H1 (cell line): ENCODE measurements around the gene GPR39. TPM values are rescaled to one million over a fixed set of nuclear protein-coding genes. Genes with fewer than 3 reads are reported as not detected.
A peak's percentile ranks its signal among the peaks of the same experiment; 100 is the strongest.

Experiments
- CTCF ChIA-PET: fragments of 300-600 bp; sonication (Branson Sonifier 250); formaldehyde crosslinking; loops from one replicate; lab custom pipeline; 2021; ENCODE audit not compliant: partially characterized antibody; lab: Charles Lee
- POLR2A ChIA-PET: fragments of 300-600 bp; sonication (Branson Sonifier 250); formaldehyde crosslinking; loops from one replicate; lab custom pipeline; 2021; ENCODE audit warnings: inconsistent platforms; ENCODE audit not compliant: partially characterized antibody; lab: Charles Lee
- DNase-seq, 2 experiments: peaks; one replicate each; pipeline versions ENCODE4 v3.0.0 to v3.0.0-alpha.2; 2010 to 2022; ENCODE audit warnings: low spot score in 2 of 2, low read depth in 1 of 2, mixed read lengths in 1 of 2
- FAIRE-seq: peaks from 2 replicates; lab custom pipeline; 2011; peaks lifted over from hg19 to GRCh38; lab: Jason Lieb, UNC
- H2AFZ ChIP-seq: 2 replicates; pipeline ENCODE4 v1.8.1; 2012; ENCODE audit warnings: low read length, inconsistent platforms
- H2AK5ac ChIP-seq: 2 replicates; pipeline ENCODE4 v1.6.1; 2013; ENCODE audit warnings: low read depth, low read length
- H2BK120ac ChIP-seq: replicated peaks from 2 replicates; pipeline ENCODE3; 2013; ENCODE audit warnings: low read depth, low read length, inconsistent platforms
- H2BK12ac ChIP-seq: 2 replicates; pipeline ENCODE4 v1.6.1; 2013; ENCODE audit warnings: low read depth, low read length
- H2BK15ac ChIP-seq: 2 replicates; pipeline ENCODE4 v1.6.1; 2013; ENCODE audit warnings: low read length
- H2BK20ac ChIP-seq: 2 replicates; pipeline ENCODE4 v1.6.1; 2013; ENCODE audit warnings: low read length
- H2BK5ac ChIP-seq: 2 replicates; pipeline ENCODE4 v1.6.1; 2013; ENCODE audit warnings: low read depth, low read length
- H3K14ac ChIP-seq: 2 replicates; pipeline ENCODE4 v1.6.1; 2013; ENCODE audit warnings: inconsistent platforms; ENCODE audit not compliant: insufficient read length
- H3K18ac ChIP-seq: 2 replicates; pipeline ENCODE4 v1.6.1; 2013; ENCODE audit warnings: low read length; ENCODE audit errors: extremely low read depth
- H3K23ac ChIP-seq: 2 replicates; pipeline ENCODE4 v1.6.1; 2013; ENCODE audit warnings: inconsistent platforms; ENCODE audit not compliant: insufficient read length
- H3K23me2 ChIP-seq: 2 replicates; pipeline ENCODE4 v1.6.1; 2013; ENCODE audit warnings: low read depth, low read length
- H3K27ac ChIP-seq: 2 replicates; pipeline ENCODE4 v1.6.1; 2011; ENCODE audit warnings: low read depth, low read length, inconsistent platforms
- H3K27me3 ChIP-seq, 4 experiments: replicated peaks in 1 of 4; 1 replicate in 1 of 4; 2 replicates in 3 of 4; pipeline versions ENCODE4 v1.6.1 to v1.8.1; 2011 to 2013; ENCODE audit warnings: low read length in 3 of 4, mild to moderate bottlenecking in 3 of 4, inconsistent platforms in 2 of 4, mixed read lengths in 2 of 4, moderate library complexity in 1 of 4; ENCODE audit not compliant: control insufficient read depth in 3 of 4, insufficient read depth in 3 of 4; ENCODE audit errors: extremely low read depth in 1 of 4
- H3K36me3 ChIP-seq, 4 experiments: 2 replicates each; pipeline versions ENCODE4 v1.6.1 to v1.8.1; 2011 to 2013; ENCODE audit warnings: mild to moderate bottlenecking in 4 of 4, low read length in 3 of 4, moderate library complexity in 2 of 4, control low read depth in 1 of 4, inconsistent platforms in 1 of 4; ENCODE audit not compliant: insufficient read depth in 4 of 4, control insufficient read depth in 2 of 4
- H3K4ac ChIP-seq: replicated peaks from 2 replicates; pipeline ENCODE3; 2013; ENCODE audit warnings: low read length, low read depth, mixed read lengths, inconsistent platforms; ENCODE audit not compliant: insufficient read length
- H3K4me1 ChIP-seq, 4 experiments: replicated peaks in 1 of 4; 1 replicate in 1 of 4; 2 replicates in 3 of 4; pipeline versions ENCODE4 v1.6.1 to v1.8.1; 2011 to 2013; ENCODE audit warnings: low read length in 3 of 4, inconsistent platforms in 2 of 4, mixed read lengths in 1 of 4; ENCODE audit not compliant: insufficient read depth in 4 of 4, control insufficient read depth in 3 of 4
- H3K4me2 ChIP-seq, 2 experiments: 2 replicates each; pipeline versions ENCODE4 v1.6.1 to v1.8.1; 2011 to 2013; ENCODE audit warnings: low read depth in 2 of 2, low read length in 2 of 2, control low read depth in 1 of 2, inconsistent platforms in 1 of 2, mild to moderate bottlenecking in 1 of 2; ENCODE audit not compliant: insufficient read depth in 1 of 2
- H3K4me3 ChIP-seq, 4 experiments: fragments of 200-600, 300-600 bp in 1 of 4; sonication (generic), shearing (Covaris generic), sonication (Bioruptor Twin) in 1 of 4; 2 replicates each; pipeline versions ENCODE4 v1.5.1 to v1.8.1; 2011 to 2016; ENCODE audit warnings: low read length in 4 of 4, low read depth in 3 of 4, control low read depth in 2 of 4, inconsistent platforms in 2 of 4, mild to moderate bottlenecking in 2 of 4, mixed read lengths in 1 of 4, moderate library complexity in 1 of 4; ENCODE audit not compliant: insufficient read depth in 2 of 4; ENCODE audit errors: extremely low read depth in 1 of 4
- H3K56ac ChIP-seq: replicated peaks from 2 replicates; pipeline ENCODE3; 2013; ENCODE audit warnings: low read depth, mild to moderate bottlenecking, mixed read lengths, low read length, inconsistent platforms; ENCODE audit not compliant: insufficient read length
- H3K79me1 ChIP-seq: 2 replicates; pipeline ENCODE4 v1.6.1; 2013; ENCODE audit warnings: low read depth, low read length, control low read depth
- H3K79me2 ChIP-seq, 2 experiments: 2 replicates each; pipeline versions ENCODE4 v1.6.1 to v1.8.1; 2012 to 2013; ENCODE audit warnings: low read length in 2 of 2, mild to moderate bottlenecking in 2 of 2, inconsistent platforms in 1 of 2; ENCODE audit not compliant: insufficient read depth in 2 of 2, control insufficient read depth in 1 of 2
- H3K9ac ChIP-seq, 4 experiments: replicated peaks in 1 of 4; 1 replicate in 1 of 4; 2 replicates in 3 of 4; pipeline versions ENCODE4 v1.6.1 to v1.8.1; 2011 to 2013; ENCODE audit warnings: low read depth in 3 of 4, low read length in 3 of 4, control low read depth in 2 of 4, mild to moderate bottlenecking in 2 of 4, moderate library complexity in 2 of 4, inconsistent platforms in 1 of 4; ENCODE audit errors: extremely low read depth in 1 of 4
- H3K9me3 ChIP-seq, 2 experiments: 2 replicates each; pipeline versions ENCODE4 v1.6.1 to v1.8.1; 2012 to 2013; ENCODE audit warnings: mild to moderate bottlenecking in 2 of 2, moderate library complexity in 2 of 2, control low read depth in 1 of 2, inconsistent platforms in 1 of 2, low read depth in 1 of 2, low read length in 1 of 2, mixed read lengths in 1 of 2; ENCODE audit not compliant: insufficient read depth in 2 of 2
- H4K20me1 ChIP-seq, 2 experiments: replicated peaks in 1 of 2; 2 replicates each; pipeline versions ENCODE3 to v1.8.1; 2011 to 2013; ENCODE audit warnings: inconsistent platforms in 2 of 2, low read length in 2 of 2, mild to moderate bottlenecking in 1 of 2; ENCODE audit not compliant: insufficient read depth in 2 of 2, control insufficient read depth in 1 of 2
- H4K5ac ChIP-seq: 2 replicates; pipeline ENCODE4 v1.6.1; 2013; ENCODE audit warnings: low read length, low read depth, mixed read lengths, inconsistent platforms; ENCODE audit not compliant: insufficient read length
- H4K8ac ChIP-seq: 2 replicates; pipeline ENCODE4 v1.8.0; 2013; ENCODE audit warnings: mild to moderate bottlenecking, moderate library complexity, low read length, inconsistent platforms; ENCODE audit not compliant: insufficient read depth; ENCODE audit errors: extremely low read depth
- H4K91ac ChIP-seq: replicated peaks from 2 replicates; pipeline ENCODE3; 2013; ENCODE audit warnings: low read length, mixed read lengths, inconsistent platforms; ENCODE audit not compliant: insufficient read length
- ASH2L ChIP-seq: fragments of 200-600, 300-600 bp; sonication (generic); IDR thresholded peaks from one replicate; pipeline ENCODE4 v1.7.1; 2017; ENCODE audit warnings: low read length
- CHD2 ChIP-seq: IDR thresholded peaks from 2 replicates; pipeline ENCODE4 v1.6.1; 2012; ENCODE audit warnings: low read length, improper control_type of control experiment
- EP300 ChIP-seq, 2 experiments: IDR thresholded peaks; 1 replicate in 1 of 2; 2 replicates in 1 of 2; pipeline ENCODE4 v1.6.1; 2011 to 2012; ENCODE audit warnings: low read depth in 2 of 2, low read length in 2 of 2, mild to moderate bottlenecking in 2 of 2, borderline replicate concordance in 1 of 2, inconsistent platforms in 1 of 2, moderate library complexity in 1 of 2
- GABPA ChIP-seq: IDR thresholded peaks from 2 replicates; pipeline ENCODE4 v1.6.1; 2011; ENCODE audit warnings: mild to moderate bottlenecking, low read length, moderate library complexity, borderline replicate concordance; ENCODE audit not compliant: insufficient read depth
- JUND ChIP-seq: IDR thresholded peaks from 2 replicates; pipeline ENCODE4 v1.6.1; 2011; ENCODE audit warnings: mild to moderate bottlenecking, improper control_type of control experiment, low read length
- RAD21 ChIP-seq, 2 experiments: IDR thresholded peaks in 1 of 2; conservative IDR thresholded peaks in 1 of 2; 2 replicates each; pipeline ENCODE4 v1.6.1; 2011; ENCODE audit warnings: low read depth in 2 of 2, low read length in 2 of 2, improper control_type of control experiment in 1 of 2, inconsistent platforms in 1 of 2, mild to moderate bottlenecking in 1 of 2, moderate library complexity in 1 of 2
- RBBP5 ChIP-seq: IDR thresholded peaks from 2 replicates; pipeline ENCODE4 v1.7.1; 2012; ENCODE audit warnings: low read depth, mild to moderate bottlenecking, inconsistent platforms, low read length, moderate library complexity, borderline replicate concordance
- RXRA ChIP-seq: IDR thresholded peaks from 2 replicates; pipeline ENCODE4 v1.6.1; 2011; ENCODE audit warnings: low read depth, mild to moderate bottlenecking, low read length, moderate library complexity; ENCODE audit not compliant: insufficient read depth
- SIN3A ChIP-seq, 2 experiments: IDR thresholded peaks in 1 of 2; conservative IDR thresholded peaks in 1 of 2; 2 replicates each; pipeline ENCODE4 v1.6.1; 2011 to 2012; ENCODE audit warnings: low read length in 2 of 2, improper control_type of control experiment in 1 of 2, low read depth in 1 of 2, mild to moderate bottlenecking in 1 of 2
- SIRT6 ChIP-seq: IDR thresholded peaks from one replicate; pipeline ENCODE4 v1.7.1; 2012; ENCODE audit warnings: low read length, inconsistent platforms
- SUZ12 ChIP-seq: fragments of 200-600 bp; sonication (generic); IDR thresholded peaks from 2 replicates; pipeline ENCODE4 v1.6.1; 2012; ENCODE audit warnings: mild to moderate bottlenecking, inconsistent platforms, low read length, moderate library complexity, mixed read lengths
- TCF12 ChIP-seq: IDR thresholded peaks from 2 replicates; pipeline ENCODE4 v1.6.1; 2011; ENCODE audit warnings: low read depth, mild to moderate bottlenecking, low read length
- YY1 ChIP-seq: IDR thresholded peaks from 2 replicates; pipeline ENCODE4 v1.6.1; 2011; ENCODE audit warnings: low read depth, mild to moderate bottlenecking, low read length
- WGBS, 2 experiments: shearing (Covaris generic) in 1 of 2; methylation state at CpG; one replicate each; pipeline versions ENCODE4 v1.1.6 to v1.1.7; 2013 to 2015; ENCODE audit warnings: low lambda C conversion rate in 2 of 2, mixed read lengths in 2 of 2, inconsistent platforms in 1 of 2, low coverage in 1 of 2, missing lambda C conversion rate in 1 of 2; ENCODE audit not compliant: insufficient replicate concordance in 2 of 2, insufficient coverage in 1 of 2, insufficient read length in 1 of 2; ENCODE audit errors: extremely low coverage in 1 of 2, missing lambda C conversion rate in 1 of 2; 5-methylcytosine and 5-hydroxymethylcytosine counted together
- polyA plus RNA-seq, 7 experiments: library from polyadenylated mRNA; depleted of rRNA in 3 of 7; stranded (reverse) in 5 of 7; unstranded in 2 of 7; fragments of >200 nt in 5 of 7; fragments of 200-250 nt in 2 of 7; gene quantifications; 1 replicate in 5 of 7; 2 replicates in 1 of 7; 4 replicates in 1 of 7; pipeline versions ENCODE4 v1.2.1 to v1.2.3, GENCODE V29; 2011 to 2013; ENCODE audit warnings: missing spikeins in 2 of 7, mixed read lengths in 2 of 7
- total RNA-seq: library from RNA; stranded (reverse); fragmentation: NEBNext Ultra II Directional; extraction: Animal tissue kit (Norgen Biotek cat#: 25700); gene quantifications from 2 replicates; pipeline ENCODE4 v1.2.1, GENCODE V29; 2021
- TF ChIP-seq, protein P1 (sequence below): IDR thresholded peaks from 2 replicates; pipeline ENCODE4 v1.6.1; 2012; ENCODE audit warnings: inconsistent platforms

GPR39 gene
- total and polyA plus RNA-seq, 2 of the 8 experiments (the other 6 are each of a cell fraction or from before 2014, with no cell fraction given), result 0.63 to 2.7 TPM

DNA sequence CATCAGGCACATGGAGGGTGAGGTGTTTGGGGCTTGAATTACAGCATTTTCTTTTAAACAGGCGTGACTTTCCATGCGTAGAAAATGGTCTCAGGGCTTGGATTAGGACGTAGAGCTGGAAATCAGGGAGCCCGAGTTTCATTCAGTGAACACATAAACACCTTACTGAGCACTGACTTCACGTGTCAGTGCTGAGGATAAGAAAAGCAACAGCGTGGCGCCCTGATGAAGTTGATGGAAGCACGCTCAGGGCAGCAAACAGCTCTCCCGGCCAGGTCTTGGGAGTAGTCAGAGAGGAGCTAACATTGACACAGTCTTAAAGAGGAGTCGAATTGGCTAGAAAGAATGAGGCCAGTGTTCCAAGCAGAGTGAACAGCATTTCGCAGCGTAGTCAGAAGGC, 142.7 kb downstream of the GPR39 start:
- 0 out of 2 replicates have a peak overlapping the region, but pooled peaks have one; percentile 65 for H2AK5ac ChIP-seq
- no peak overlapping the region for H2BK5ac ChIP-seq
- DNase-seq (no peak), FAIRE-seq (no peak)
- no peak overlapping the region for H3K56ac ChIP-seq
- POLR2A ChIA-PET, result no interaction called here
- H3K79me1 ChIP-seq, result no peaks in the 10 kb centered on the region
- H3K4ac ChIP-seq, result no peak overlapping the region
- H3K9ac ChIP-seq, result no peak overlapping the region
- CTCF ChIA-PET, result interaction anchor here (0.8 to 1.2 kb wide), 4 partner anchors 12 to 274 kb away, joined by 3 to 7 read pairs (median 3); no protein-coding TSS in a partner anchor
- 93% methylated on average over 12 of the region's 12 CpGs; no CpG with 5 or more reads in 1 of the 2 experiments for WGBS, 2 experiments
- H2BK20ac ChIP-seq, result no peak overlapping the region
- no peak overlapping the region for H2BK15ac ChIP-seq
- no peak overlapping the region for H3K14ac ChIP-seq
- no peak overlapping the region for H3K18ac ChIP-seq
- H3K4me1 ChIP-seq, result peaks cover 0 to 3% (median under 1%) of the 10 kb centered on the region in 4 experiments; a peak in 2 of 7 replicates
- no peak overlapping the region for H4K5ac ChIP-seq
- no peak overlapping the region; the same call in 1 of the 2 replicates for H3K27ac ChIP-seq
- no peak overlapping the region for H3K4me2 ChIP-seq
- no peaks in the 10 kb centered on the region for H3K79me2 ChIP-seq
- no peaks in the 10 kb centered on the region for H3K9me3 ChIP-seq
- H2AFZ ChIP-seq, result no peak overlapping the region
- H2BK120ac ChIP-seq, result no peak overlapping the region
- no peaks in the 10 kb centered on the region for H3K36me3 ChIP-seq
- no peak overlapping the region for H3K23ac ChIP-seq
- no peak overlapping the region for H4K8ac ChIP-seq
- H3K4me3 ChIP-seq, result no peak overlapping the region
- no peak overlapping the region for H2BK12ac ChIP-seq
- no peaks in the 10 kb centered on the region for H4K20me1 ChIP-seq
- H3K27me3 ChIP-seq, result peaks cover 0 to 1% (median 0%) of the 10 kb centered on the region in 4 experiments; a peak in 1 of 7 replicates
- H3K23me2 ChIP-seq, result no peaks in the 10 kb centered on the region
- no peak overlapping the region for H4K91ac ChIP-seq
- no peak for TF ChIP-seq JUND
- TF ChIP-seq RAD21 (IDR thresholded peaks at IDR 0.05 in 1 of 2, conservative IDR thresholded peaks at IDR 0.05 in 1 of 2; ENCODE audit: low read depth in 2 of 2, low read length in 2 of 2), result no peak
- no peak for TF ChIP-seq SUZ12
- no peak for TF ChIP-seq ASH2L
- no peak for TF ChIP-seq YY1
- TF ChIP-seq SIRT6, result no peak
- TF ChIP-seq, protein P1, sequence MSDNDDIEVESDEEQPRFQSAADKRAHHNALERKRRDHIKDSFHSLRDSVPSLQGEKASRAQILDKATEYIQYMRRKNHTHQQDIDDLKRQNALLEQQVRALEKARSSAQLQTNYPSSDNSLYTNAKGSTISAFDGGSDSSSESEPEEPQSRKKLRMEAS, result no peak
- TF ChIP-seq TCF12, result no peak
- TF ChIP-seq CHD2, result no peak
- no peak for TF ChIP-seq SIN3A (conservative IDR thresholded peaks at IDR 0.05 in 1 of 2, IDR thresholded peaks at IDR 0.05 in 1 of 2; ENCODE audit: low read depth in 1 of 2, low read length in 2 of 2)
- no peak for TF ChIP-seq EP300 (IDR thresholded peaks at IDR 0.05; ENCODE audit: borderline replicate concordance in 1 of 2, low read depth in 2 of 2, low read length in 2 of 2)
- TF ChIP-seq RBBP5, result no peak
- no peak for TF ChIP-seq RXRA
- no peak for TF ChIP-seq GABPA
